Spleen (tissue), 7 donors: Measurements from ENCODE around the gene ESYT1.

Source experiments
- CTCF ChIP-seq, 11 experiments: fragments of 200-600 bp in 7 of 11; fragments of 450-650 bp in 4 of 11; sonication (generic) in 4 of 11; IDR thresholded peaks in 8 of 11; conservative IDR thresholded peaks in 3 of 11; 1 replicate in 7 of 11; 2 replicates in 4 of 11; pipeline versions ENCODE4 v1.4.0 to v1.8.0; 2016 to 2021; ENCODE audit warnings: antibody characterized with exemption in 11 of 11, inconsistent platforms in 4 of 11, mild to moderate bottlenecking in 1 of 11
- POLR2A ChIP-seq, 3 donors: fragments of 450-650 bp; IDR thresholded peaks; one replicate each; pipeline ENCODE4 v1.5.1; 2017; ENCODE audit warnings: antibody characterized with exemption in 3 of 3, mild to moderate bottlenecking in 1 of 3
- donor health status: DM: no; HTN: no; CAD: no; lungs with moderate emphysema.
- donor health status: DM: no; HTN: no; CAD: no.
- donor health status: DM: no; HTN: no; CAD: no.

DNA sequence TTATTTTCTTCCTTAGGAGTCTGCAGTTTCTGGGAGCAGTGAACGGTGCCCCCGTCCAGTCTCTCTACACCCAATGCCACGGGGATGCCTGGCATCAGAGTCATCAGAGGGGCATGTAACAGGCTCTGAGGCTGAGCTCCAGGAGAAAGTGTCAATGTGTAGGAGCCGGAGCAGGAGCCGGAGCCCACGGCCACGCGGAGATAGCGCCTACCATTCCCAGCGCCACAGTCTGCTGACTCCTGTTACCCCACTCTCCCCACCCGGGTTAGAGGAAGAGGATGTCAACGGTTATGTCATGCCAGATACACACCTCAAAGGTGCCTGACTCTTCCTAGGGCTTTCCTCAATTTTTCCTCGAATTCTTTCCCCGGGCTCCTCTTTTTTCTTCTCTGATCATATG lies 27.0 kb upstream of the ESYT1 start:
- no peak for TF ChIP-seq CTCF (IDR thresholded peaks at IDR 0.05 in 8 of 11, conservative IDR thresholded peaks at IDR 0.05 in 3 of 11)
- no peak for TF ChIP-seq POLR2A (IDR thresholded peaks at IDR 0.05)
